Neutrophil (primary cell): ENCODE data around the gene NDST4.

ENCODE experiments used
- H3K27ac ChIP-seq: fragments of 200-600 bp; sonication (generic); 2 replicates; pipeline ENCODE4 v1.5.1; 2016; ENCODE audit warnings: mild to moderate bottlenecking, moderate library complexity
- H3K27me3 ChIP-seq: fragments of 200-600 bp; sonication (generic); 2 replicates; pipeline ENCODE4 v1.6.0; 2016; ENCODE audit warnings: mild to moderate bottlenecking
- H3K36me3 ChIP-seq: fragments of 200-600 bp; sonication (generic); 2 replicates; pipeline ENCODE4 v1.5.1; 2017
- H3K4me1 ChIP-seq, 2 experiments: fragments of 200-600 bp in 1 of 2; sonication (generic) in 1 of 2; 1 replicate in 1 of 2; 2 replicates in 1 of 2; pipeline versions ENCODE4 v1.5.1 to v1.6.1; 2013 to 2016; ENCODE audit warnings: low read depth in 1 of 2, low read length in 1 of 2, mild to moderate bottlenecking in 1 of 2, moderate library complexity in 1 of 2; ENCODE audit not compliant: control insufficient read depth in 1 of 2, insufficient read depth in 1 of 2
- H3K4me3 ChIP-seq, 2 experiments: fragments of 200-600 bp in 1 of 2; sonication (generic) in 1 of 2; 1 replicate in 1 of 2; 2 replicates in 1 of 2; pipeline ENCODE4 v1.5.1; 2013 to 2016; ENCODE audit warnings: low read depth in 1 of 2, low read length in 1 of 2, mild to moderate bottlenecking in 1 of 2, moderate library complexity in 1 of 2
- H3K9me3 ChIP-seq: fragments of 200-600 bp; sonication (generic); 2 replicates; pipeline ENCODE4 v1.5.1; 2016
- TF ChIP-seq, protein P1 (sequence below): fragments of 200-600 bp; sonication (generic); IDR thresholded peaks from 2 replicates; pipeline ENCODE4 v1.5.1; 2016; ENCODE audit warnings: antibody characterized with exemption

NDST4 gene

DNA sequence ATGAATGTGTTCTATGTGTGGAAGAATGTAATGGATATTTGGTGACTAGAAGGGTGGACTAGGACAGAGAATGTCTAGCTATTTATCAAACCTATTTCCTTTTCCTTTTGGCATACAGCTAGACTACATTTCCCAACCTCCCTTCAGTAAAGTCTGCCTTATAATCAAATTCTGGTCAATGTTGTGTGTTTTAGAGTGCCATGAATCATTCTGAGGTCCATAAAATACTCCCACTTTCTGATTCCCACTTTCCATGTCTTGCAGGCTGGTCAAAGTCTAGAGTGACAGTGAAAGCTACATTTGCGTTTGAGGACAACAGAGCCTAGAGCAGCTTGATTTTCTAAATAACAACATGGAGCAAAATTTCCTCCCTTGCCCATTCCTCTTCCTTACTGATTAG lies 297.7 kb downstream of the NDST4 start:
- Histone ChIP-seq H3K36me3 (no peaks in the 10 kb centered on the region), H3K27me3 (no peaks in the 10 kb centered on the region), H3K27ac (no peak overlapping the region), H3K9me3 (no peaks in the 10 kb centered on the region), H3K4me1 (no peaks in the 10 kb centered on the region), H3K4me3 (no peak overlapping the region)
- TF ChIP-seq, protein P1, sequence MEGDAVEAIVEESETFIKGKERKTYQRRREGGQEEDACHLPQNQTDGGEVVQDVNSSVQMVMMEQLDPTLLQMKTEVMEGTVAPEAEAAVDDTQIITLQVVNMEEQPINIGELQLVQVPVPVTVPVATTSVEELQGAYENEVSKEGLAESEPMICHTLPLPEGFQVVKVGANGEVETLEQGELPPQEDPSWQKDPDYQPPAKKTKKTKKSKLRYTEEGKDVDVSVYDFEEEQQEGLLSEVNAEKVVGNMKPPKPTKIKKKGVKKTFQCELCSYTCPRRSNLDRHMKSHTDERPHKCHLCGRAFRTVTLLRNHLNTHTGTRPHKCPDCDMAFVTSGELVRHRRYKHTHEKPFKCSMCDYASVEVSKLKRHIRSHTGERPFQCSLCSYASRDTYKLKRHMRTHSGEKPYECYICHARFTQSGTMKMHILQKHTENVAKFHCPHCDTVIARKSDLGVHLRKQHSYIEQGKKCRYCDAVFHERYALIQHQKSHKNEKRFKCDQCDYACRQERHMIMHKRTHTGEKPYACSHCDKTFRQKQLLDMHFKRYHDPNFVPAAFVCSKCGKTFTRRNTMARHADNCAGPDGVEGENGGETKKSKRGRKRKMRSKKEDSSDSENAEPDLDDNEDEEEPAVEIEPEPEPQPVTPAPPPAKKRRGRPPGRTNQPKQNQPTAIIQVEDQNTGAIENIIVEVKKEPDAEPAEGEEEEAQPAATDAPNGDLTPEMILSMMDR: no peak

DNA sequence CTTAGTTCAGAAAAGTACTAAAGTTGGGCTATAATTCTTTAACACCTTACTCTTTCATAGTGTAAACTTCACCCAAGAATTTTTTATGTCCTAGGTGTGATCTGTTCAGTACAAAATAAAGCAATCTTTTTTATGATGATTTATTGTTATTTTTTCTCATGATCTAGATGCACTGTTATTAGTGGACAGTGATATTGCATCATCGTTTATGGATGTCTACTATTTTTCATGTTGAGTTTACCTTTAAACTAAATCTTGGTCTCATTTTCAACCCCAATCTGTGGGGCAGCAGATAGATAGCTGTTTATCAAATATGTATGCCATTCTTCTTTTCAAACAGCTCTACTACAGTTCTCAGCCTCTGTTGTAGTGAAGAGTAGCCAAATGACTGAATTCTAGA lies 299.5 kb downstream of the NDST4 start:
- TF ChIP-seq, protein P1: no peak
- Histone ChIP-seq H3K4me1 (no peaks in the 10 kb centered on the region), H3K27ac (no peak overlapping the region), H3K36me3 (no peaks in the 10 kb centered on the region), H3K27me3 (no peaks in the 10 kb centered on the region), H3K4me3 (no peak overlapping the region), H3K9me3 (no peaks in the 10 kb centered on the region)

DNA sequence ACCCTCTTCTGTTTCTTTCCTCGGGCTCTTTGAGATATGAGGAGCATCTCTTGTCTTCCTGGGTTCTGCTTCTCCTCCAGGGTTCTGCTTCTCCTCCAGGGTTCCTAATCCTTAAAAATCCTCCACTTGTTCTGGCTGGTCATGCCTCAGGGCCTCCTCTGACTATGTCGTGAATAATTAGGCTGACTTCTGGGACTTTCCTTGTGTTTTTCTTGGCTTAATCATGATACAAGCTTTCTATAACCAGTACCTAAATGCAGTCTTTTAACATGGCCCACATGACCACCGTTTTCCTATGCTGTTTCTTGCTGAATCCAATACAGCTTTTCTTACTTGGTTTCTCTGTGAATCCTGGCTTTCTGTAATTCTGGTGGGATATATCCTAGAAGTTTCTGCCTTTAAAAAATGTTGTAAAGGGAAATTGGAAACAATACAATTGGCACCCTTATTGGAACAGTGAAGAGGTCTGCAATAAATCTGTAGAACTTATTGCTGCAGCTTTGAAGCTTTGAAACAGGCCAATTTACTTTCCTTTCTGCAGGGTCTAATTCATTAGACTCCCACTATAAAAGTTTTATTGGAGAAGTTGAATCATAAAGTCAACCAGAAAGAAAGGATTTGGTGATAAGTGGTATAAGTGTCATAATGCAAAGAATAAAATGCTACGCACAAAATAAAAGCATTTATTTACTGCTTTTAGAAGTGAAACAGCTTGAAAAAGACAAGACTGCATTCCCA lies 301.7 kb downstream of the NDST4 start:
- Histone ChIP-seq H3K27ac (no peak overlapping the region), H3K27me3 (no peaks in the 10 kb centered on the region), H3K36me3 (no peaks in the 10 kb centered on the region), H3K9me3 (no peaks in the 10 kb centered on the region), H3K4me1 (no peaks in the 10 kb centered on the region), H3K4me3 (no peak overlapping the region)
- TF ChIP-seq, protein P1: no peak

DNA sequence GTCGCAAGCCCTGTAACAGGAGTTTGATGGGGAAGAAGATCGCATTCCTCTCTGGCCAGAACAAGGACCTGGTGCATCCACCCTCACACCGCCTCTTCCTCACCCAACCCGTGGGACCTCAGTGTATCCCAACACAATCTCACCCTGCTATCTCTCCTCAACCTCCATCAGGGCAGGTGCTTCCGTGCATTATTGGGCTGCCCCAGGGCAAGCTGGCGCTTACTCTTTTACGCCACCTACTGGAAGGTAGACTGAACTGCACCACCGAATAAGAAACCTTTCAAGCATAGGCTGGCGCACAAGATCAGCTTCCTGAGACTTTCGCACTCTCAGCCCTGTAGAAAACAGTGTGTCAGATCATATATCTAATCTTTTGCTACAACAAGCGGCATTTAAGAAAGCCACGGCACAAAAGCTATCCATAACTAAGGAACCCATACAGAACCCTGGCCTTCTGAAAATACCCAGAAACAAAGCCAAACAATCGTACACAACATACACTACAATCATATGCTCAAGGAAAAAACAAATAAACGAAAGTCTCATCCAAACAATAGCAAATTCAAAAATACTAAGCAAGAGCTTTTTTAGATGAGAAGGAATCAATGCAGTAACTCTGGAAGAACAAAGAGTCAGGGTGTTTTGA lies 305.5 kb downstream of the NDST4 start:
- Histone ChIP-seq H3K36me3 (no peaks in the 10 kb centered on the region), H3K4me3 (no peak overlapping the region), H3K27me3 (no peaks in the 10 kb centered on the region), H3K4me1 (no peaks in the 10 kb centered on the region), H3K27ac (no peak overlapping the region), H3K9me3 (no peaks in the 10 kb centered on the region)
- TF ChIP-seq, protein P1: peak; percentile 63

DNA sequence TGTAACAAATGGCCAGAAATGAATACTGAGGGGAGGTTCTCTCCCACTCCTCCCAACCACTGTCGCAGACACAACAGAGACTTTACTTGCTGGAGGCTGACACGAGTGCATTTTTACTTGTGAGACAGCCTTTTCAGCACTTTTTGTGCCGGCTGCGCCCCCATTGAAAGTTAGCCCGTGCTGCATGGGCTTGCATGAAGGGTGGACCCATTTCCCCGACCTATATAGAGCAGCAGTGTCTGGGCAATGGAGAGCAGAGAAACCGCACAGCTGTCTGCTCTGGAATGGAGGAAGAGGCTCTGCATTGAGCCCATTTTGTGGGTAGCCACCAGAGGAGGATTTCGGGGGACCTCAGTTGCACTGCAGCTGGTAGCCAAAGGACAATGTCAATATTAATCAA lies 306.1 kb downstream of the NDST4 start:
- no peaks in the 10 kb centered on the region for H3K27me3 ChIP-seq
- H3K27ac ChIP-seq: no peak overlapping the region
- no peaks in the 10 kb centered on the region for H3K9me3 ChIP-seq
- H3K4me3 ChIP-seq: no peak overlapping the region
- no peaks in the 10 kb centered on the region for H3K4me1 ChIP-seq
- TF ChIP-seq, protein P1: no peak
- no peaks in the 10 kb centered on the region for H3K36me3 ChIP-seq
